Transverse colon (tissue), 4 donors: ENCODE results near the gene LRP10. TPM values are rescaled to one million over a fixed set of nuclear protein-coding genes. Genes with fewer than 3 reads are reported as not detected.

Experiments used
- DNase-seq: peaks from one replicate; pipeline ENCODE4 v3.0.0-alpha.2; 2019
- H3K27ac ChIP-seq, 4 donors: fragments of 200-600 bp; sonication (generic); 2 replicates each; pipeline ENCODE4 v1.5.1; 2016 to 2018; ENCODE audit warnings: inconsistent platforms in 4 of 4
- H3K27me3 ChIP-seq: fragments of 200-600 bp; sonication (generic); 2 replicates; pipeline ENCODE4 v1.5.1; 2017; ENCODE audit warnings: inconsistent platforms
- H3K36me3 ChIP-seq, 4 donors: fragments of 200-600 bp; sonication (generic); 2 replicates each; pipeline ENCODE4 v1.5.1; 2017 to 2019; ENCODE audit warnings: inconsistent platforms in 4 of 4
- H3K4me1 ChIP-seq, 4 donors: fragments of 200-600 bp; sonication (generic); 2 replicates each; pipeline ENCODE4 v1.5.1; 2017 to 2020; ENCODE audit warnings: inconsistent platforms in 4 of 4
- H3K4me3 ChIP-seq, 4 donors: fragments of 200-600 bp; sonication (generic); 1 replicate in 1 of 4; 2 replicates in 3 of 4; pipeline versions ENCODE4 v1.5.1 to v1.6.1; 2017 to 2019; ENCODE audit warnings: inconsistent platforms in 4 of 4
- H3K9me3 ChIP-seq, 2 donors: fragments of 200-600 bp; sonication (generic); 2 replicates each; pipeline ENCODE4 v1.5.1; 2017 to 2019; ENCODE audit warnings: inconsistent platforms in 2 of 2
- EP300 ChIP-seq: sonication (generic); formaldehyde crosslinking; IDR thresholded peaks from one replicate; pipeline ENCODE4 v1.6.1; 2017; ENCODE audit warnings: antibody characterized with exemption, low read depth
- POLR2A ChIP-seq: fragments of 450-650 bp; IDR thresholded peaks from one replicate; pipeline ENCODE4 v1.6.1; 2016; ENCODE audit warnings: antibody characterized with exemption, mild to moderate bottlenecking, moderate library complexity
- POLR2AphosphoS5 ChIP-seq, 3 donors: sonication (generic); formaldehyde crosslinking; IDR thresholded peaks; one replicate each; pipeline ENCODE4 v1.6.1; 2016; ENCODE audit warnings: antibody characterized with exemption in 3 of 3
- WGBS, 2 donors: methylation state at CpG; one replicate each; pipeline ENCODE4 v1.1.5; 2018; ENCODE audit warnings: low coverage in 1 of 2; 5-methylcytosine and 5-hydroxymethylcytosine counted together
- in situ Hi-C, 4 donors: fragments of 200-750 bp; cut with MboI; loops; one replicate each; pipeline versions ENCODE4 v1.15.0 to v1.15.1; 2017; ENCODE audit warnings: low sequenced_read_pairs in 3 of 4, low pct_ligation_motif_present in 1 of 4, low pct_unique_long_range_greater_than_20kb in 1 of 4
- intact Hi-C: fragments of 100-400 bp; cut with DNase I; formaldehyde crosslinking; loops from one replicate; pipeline ENCODE4 v1.15.1; 2023; ENCODE audit warnings: low total_unique reads
- total RNA-seq, 4 donors: library from RNA; depleted of rRNA; stranded (reverse); fragments of >200 nt; gene quantifications; one replicate each; pipeline ENCODE4 v1.1.0, GENCODE V29; 2016
- TF ChIP-seq, protein P1 (sequence below), 5 experiments: fragments of 200-600 bp in 3 of 5; fragments of 450-650 bp in 2 of 5; sonication (generic) in 3 of 5; IDR thresholded peaks; 1 replicate in 2 of 5; 2 replicates in 3 of 5; pipeline ENCODE4 v1.5.1; 2016 to 2017; ENCODE audit warnings: antibody characterized with exemption in 5 of 5, inconsistent platforms in 3 of 5, mild to moderate bottlenecking in 2 of 5, moderate library complexity in 1 of 5

Gene LRP10
- total RNA-seq, 4 donors from 2014 or later: 88.8 to 232 (median 180) TPM

DNA sequence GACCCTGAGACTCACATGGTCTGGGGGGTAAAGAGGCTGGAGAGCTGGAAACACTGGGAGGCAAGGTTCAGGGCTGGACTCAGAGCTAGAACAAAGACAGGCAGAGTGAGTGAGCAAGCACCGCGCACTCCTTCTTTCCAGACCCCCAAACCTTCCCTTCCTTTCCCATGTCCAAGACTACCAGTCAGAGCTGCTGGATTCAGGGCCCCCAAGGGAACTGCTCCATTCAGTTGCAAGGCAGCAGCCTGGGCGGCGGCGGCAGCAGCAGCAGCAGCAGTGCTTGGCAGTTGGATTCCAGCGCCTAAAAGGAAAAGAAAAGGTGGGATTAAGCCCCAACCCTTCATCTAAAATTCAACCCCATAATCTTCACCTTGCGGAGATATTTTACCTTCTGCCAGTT is 30.3 kb downstream of the LRP10 start:
- 96% methylated on average over 7 of the region's 7 CpGs; no CpG with 5 or more reads in 1 of the 2 donors for WGBS, 2 donors
- Histone ChIP-seq H3K9me3 (no peaks in the 10 kb centered on the region), H3K4me1 (peaks cover 0 to 17% (median 3%) of the 10 kb centered on the region in 4 donors), H3K27me3 (no peaks in the 10 kb centered on the region), H3K36me3 (peaks cover 0 to 59% (median 29%) of the 10 kb centered on the region in 4 donors), H3K4me3 (no peak overlapping the region), H3K27ac (no peak overlapping the region)
- intact Hi-C loops (no loop called here), in situ Hi-C loops (no loop called here)
- TF ChIP-seq, protein P1, sequence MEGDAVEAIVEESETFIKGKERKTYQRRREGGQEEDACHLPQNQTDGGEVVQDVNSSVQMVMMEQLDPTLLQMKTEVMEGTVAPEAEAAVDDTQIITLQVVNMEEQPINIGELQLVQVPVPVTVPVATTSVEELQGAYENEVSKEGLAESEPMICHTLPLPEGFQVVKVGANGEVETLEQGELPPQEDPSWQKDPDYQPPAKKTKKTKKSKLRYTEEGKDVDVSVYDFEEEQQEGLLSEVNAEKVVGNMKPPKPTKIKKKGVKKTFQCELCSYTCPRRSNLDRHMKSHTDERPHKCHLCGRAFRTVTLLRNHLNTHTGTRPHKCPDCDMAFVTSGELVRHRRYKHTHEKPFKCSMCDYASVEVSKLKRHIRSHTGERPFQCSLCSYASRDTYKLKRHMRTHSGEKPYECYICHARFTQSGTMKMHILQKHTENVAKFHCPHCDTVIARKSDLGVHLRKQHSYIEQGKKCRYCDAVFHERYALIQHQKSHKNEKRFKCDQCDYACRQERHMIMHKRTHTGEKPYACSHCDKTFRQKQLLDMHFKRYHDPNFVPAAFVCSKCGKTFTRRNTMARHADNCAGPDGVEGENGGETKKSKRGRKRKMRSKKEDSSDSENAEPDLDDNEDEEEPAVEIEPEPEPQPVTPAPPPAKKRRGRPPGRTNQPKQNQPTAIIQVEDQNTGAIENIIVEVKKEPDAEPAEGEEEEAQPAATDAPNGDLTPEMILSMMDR (IDR thresholded peaks at IDR 0.05): no peak
- TF ChIP-seq EP300: no peak
- no peak for DNase-seq

DNA sequence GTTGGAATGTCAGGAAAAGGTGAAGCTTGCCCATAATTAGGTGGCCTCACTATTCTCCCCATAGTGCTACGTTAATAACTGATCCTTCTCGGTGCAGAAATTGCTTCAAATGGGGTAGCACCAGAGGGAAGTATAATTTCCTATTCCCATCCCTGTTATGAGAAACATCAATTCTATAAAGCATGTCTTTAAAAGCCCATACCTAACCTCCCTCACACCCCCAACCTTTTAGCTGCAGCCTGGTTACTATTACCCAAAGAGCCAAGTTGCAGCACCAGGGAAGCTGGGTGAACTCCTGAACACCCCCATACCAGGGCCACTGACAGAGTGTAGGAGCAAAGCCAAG is 32.2 kb downstream of the LRP10 start:
- Histone ChIP-seq H3K4me3 (no peak overlapping the region), H3K36me3 (peaks cover 0 to 78% (median 37%) of the 10 kb centered on the region in 4 donors), H3K27ac (no peak overlapping the region), H3K4me1 (peaks cover 0 to 11% (median 3%) of the 10 kb centered on the region in 4 donors), H3K27me3 (no peaks in the 10 kb centered on the region), H3K9me3 (no peaks in the 10 kb centered on the region)
- WGBS, 2 donors: 95 to 100% methylated on average over 2 of the region's 2 CpGs
- in situ Hi-C loops: no loop called here
- no peak for DNase-seq
- intact Hi-C loops: no loop called here
- TF ChIP-seq POLR2A (no peak), POLR2AphosphoS5 (IDR thresholded peaks at IDR 0.05) (no peak), EP300 (no peak)
- TF ChIP-seq, protein P1 (IDR thresholded peaks at IDR 0.05): no peak

DNA sequence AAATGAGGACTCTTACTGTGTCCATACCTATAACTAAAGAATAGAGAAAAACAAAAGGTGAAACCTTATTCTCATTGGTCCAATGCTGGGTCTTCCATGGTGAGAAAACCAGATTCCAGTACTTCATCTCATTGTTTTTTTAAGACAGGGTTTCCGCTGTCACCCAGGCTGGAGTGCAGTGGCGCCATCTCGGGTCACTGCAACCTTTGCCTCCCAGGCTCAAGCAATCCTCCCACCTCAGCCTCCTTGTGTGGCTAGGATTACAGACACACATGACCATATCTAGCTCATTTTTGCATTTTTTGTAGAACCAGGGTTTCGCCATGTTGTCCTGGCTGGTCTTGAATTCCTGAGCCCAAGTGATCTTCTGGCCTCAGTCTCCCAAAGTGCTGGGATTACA is 34.1 kb downstream of the LRP10 start:
- no peak for TF ChIP-seq POLR2A
- TF ChIP-seq POLR2AphosphoS5 (IDR thresholded peaks at IDR 0.05): no peak
- TF ChIP-seq EP300: no peak
- TF ChIP-seq, protein P1 (IDR thresholded peaks at IDR 0.05): no peak
- Histone ChIP-seq H3K9me3 (no peaks in the 10 kb centered on the region), H3K27ac (no peak overlapping the region), H3K4me1 (peaks cover 0 to under 1% (median 0%) of the 10 kb centered on the region in 4 donors), H3K4me3 (no peak overlapping the region), H3K27me3 (no peaks in the 10 kb centered on the region), H3K36me3 (peaks cover 0 to 84% (median 41%) of the 10 kb centered on the region in 4 donors)
- intact Hi-C loops: no loop called here
- no peak for DNase-seq
- WGBS, 2 donors: 89% methylated on average over 4 of the region's 4 CpGs; no CpG with 5 or more reads in 1 of the 2 donors
- in situ Hi-C loops: no loop called here

GRCh38 chr14:22906073-22906472 is 34.5 kb downstream of the LRP10 start:
- Histone ChIP-seq H3K4me3 (no peak overlapping the region), H3K27me3 (no peaks in the 10 kb centered on the region), H3K9me3 (no peaks in the 10 kb centered on the region), H3K27ac (no peak overlapping the region), H3K4me1 (no peaks in the 10 kb centered on the region), H3K36me3 (peaks cover 0 to 82% (median 40%) of the 10 kb centered on the region in 4 donors)
- in situ Hi-C loops: no loop called here
- intact Hi-C loops: no loop called here
- TF ChIP-seq, protein P1 (IDR thresholded peaks at IDR 0.05): no peak
- TF ChIP-seq POLR2A (no peak), EP300 (no peak)
- DNase-seq: no peak
- 92 to 97% methylated on average over 20 of the region's 20 CpGs for WGBS, 2 donors
